ENCODE data around the gene OIT3.

The OIT3 gene
- total RNA-seq = 0 to 1.2 (median 0.04) reads per million in 17 experiments

DNA sequence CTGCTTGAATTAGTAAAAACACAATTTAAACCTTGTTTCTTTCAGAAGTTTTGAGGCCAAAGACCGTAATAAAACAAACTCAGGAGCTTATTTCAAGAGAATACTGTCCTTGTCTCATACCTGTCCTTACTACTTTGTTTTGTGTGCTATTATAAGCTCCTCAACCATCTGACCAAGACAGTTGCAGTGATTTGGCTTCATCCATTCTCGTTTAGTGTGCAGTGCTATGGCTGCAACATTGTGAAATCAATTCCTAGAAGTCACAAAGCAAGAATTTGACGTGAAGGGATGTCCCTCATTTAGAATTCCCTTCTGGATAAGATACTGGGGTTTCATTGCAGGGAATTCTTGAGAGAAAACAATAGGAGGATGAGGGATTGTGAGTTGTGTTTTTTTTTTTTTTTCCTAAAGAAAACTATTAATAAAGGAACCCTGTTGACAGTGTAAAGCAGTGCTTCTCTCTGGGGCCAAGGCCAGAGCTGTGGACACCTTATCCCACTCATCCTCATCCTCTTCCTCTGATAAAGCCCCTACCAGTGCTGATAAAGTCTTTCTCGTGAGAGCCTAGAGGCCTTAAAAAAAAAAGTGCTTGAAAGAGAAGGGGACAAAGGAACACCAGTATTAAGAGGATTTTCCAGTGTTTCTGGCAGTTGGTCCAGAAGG is at the start of gene OIT3:
TSS of gene OIT3 (plus strand) at position 604 of the 663 bp plus-strand sequence. CDS start 60 bp downstream, outside the sequence.
- no peak for DNase-seq

DNA sequence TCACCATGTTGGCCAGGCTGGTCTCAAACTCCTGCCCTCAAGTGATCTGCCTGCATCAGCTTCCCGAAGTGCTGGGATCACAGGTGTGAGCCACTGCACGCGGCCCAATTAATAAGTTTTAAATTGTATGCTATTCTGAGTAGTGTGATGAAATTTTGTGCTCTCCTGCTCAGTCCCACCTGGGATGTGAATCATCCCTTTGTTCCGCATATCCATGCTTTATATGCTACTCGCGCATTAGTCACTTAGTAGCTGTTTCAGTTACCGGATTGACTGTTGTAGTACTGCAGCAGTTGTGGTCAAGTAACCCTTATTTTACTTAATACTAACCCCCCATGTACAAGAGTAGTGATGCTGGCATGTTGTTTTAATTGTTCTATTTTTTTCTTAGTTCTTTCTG is 47.3 kb upstream of the OIT3 start:
- DNase-seq = no peak

DNA sequence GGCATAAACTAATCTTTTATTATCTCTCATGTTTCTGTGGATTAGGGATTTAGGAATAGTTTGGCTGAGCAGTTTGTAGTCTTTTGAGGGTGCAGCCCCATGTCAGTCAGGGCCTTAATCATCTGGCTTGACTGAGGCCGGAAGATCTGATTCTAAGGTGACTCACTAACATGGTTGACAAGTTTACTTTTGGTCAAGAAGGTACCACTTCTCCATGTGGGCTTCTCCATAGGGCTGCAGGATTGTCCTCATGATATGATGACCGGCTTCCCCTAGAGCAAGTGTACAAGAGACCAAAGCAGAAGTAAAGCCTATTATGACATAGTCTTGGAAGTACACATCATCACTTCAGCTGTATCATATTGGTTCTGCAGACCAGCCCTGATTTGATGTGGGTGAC is 45.9 kb upstream of the OIT3 start:
- DNase-seq = peak; percentile 78 to 96 (median 88)

DNA sequence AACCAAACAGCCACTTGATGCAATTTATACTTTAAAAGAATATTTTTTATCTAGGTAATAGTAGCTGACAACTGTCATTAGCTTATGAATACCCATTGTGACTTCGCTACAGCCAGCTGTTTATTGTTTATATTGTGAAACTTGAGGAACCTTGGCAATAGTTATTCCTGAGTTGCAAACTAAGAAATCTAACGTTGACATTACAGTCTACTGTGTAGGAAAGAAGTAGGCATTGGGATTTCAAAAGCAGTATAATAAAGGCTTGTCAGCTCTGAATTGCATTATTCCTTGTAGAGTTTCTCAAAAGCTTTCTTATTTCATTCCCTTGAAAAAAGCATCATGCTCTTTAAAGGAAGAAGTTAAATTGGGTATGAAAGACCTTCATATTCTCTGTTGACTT is 42.7 kb upstream of the OIT3 start:
- peak; percentile 33 to 86 (median 58) for DNase-seq

DNA sequence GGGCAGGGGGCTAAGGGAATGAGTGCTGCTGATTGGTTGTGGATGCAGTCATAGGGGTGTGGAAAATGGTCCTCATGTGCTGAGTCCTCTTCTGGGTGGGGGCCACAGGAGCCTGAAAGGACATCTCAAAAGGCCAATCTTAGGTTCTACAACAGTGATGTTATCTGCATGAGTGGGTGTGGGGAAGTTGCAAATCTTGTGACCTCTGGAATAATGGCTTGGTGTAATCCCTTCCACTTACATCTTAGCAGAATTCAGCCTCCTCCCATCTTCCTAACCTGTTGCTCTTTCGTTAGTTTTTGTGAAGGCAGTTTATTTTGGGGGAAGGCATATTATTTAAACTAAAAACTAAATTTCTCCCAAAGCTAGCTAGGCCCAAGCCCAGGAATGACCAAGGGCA is 42.0 kb upstream of the OIT3 start:
- DNase-seq = peak; percentile 60 to 82 (median 72)

DNA sequence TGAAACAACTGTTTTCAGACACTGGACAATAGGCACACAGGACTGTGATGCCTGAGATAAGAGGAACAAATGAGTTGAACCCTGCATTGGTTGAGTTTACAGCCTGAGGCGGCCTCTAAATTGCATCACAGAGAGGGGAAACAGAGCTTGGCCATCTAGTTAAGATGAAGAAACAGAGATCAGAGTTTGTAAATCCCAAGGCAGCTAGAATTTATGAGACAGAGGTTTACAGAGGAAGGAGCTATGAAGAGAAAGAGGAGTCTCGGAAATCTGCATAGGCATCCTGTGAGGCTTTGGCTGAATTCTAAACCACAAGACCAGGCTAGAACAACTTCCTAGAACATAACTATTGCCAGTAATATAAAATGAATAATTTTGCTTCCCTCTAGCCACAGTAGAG is 41.0 kb upstream of the OIT3 start:
- DNase-seq = peak; percentile 19 to 70 (median 64)

DNA sequence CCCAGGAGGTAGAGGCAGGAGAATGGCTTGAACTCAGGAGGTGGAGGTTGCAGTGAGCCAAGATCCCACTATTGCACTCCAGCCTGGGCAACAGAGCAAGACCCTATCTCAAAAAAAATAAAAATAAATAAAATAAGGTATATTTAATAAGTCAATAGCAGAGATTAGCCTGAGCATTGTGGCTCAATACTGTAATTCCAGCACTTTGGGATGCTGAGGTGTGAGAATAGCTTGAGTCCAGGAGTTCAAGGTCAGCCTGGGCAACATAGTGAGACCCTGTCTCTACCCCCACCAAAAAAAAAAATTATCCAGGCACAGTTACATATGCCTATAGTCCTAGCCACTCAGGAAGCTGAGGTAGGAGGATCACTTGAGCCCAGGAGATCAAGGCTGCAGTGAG is 38.4 kb upstream of the OIT3 start:
- no peak for DNase-seq

DNA sequence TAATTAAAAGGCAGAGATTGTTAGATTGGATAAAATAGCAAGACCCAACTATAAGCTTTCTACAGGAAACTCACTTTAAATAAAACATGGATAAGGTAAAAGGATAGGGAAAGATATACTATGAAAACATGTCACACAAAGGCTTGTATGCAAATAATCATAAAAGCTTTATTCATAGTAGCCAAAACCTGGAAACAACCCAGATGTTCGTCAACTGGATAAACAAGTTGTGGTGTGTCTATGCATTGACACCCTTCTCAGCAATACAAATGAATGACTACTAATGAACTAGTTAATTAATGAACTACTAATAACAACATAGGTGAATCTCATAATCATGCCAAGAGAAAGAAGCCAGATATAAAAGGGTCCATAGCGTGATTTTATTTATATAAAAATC is 37.7 kb upstream of the OIT3 start:
- DNase-seq = no peak

DNA sequence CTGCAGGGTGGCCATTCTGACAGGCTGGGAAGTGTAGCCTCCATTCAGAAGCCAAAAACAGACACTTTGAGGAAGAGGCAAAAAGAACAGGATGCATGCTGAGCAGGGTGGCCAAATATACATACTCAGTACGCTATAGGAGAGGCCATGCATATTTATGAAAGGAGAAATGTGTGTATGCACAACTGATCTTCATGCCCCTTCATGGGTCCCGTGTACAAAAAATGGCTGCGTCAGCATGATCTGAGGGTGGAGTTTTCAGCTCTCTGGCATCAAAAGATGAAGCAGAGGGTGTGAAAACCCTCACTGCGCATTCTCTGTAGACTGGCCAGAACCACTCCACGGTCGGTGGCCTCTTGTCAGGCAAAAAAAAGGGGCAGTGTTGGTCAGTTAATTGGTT is 35.5 kb upstream of the OIT3 start:
- DNase-seq = no peak

DNA sequence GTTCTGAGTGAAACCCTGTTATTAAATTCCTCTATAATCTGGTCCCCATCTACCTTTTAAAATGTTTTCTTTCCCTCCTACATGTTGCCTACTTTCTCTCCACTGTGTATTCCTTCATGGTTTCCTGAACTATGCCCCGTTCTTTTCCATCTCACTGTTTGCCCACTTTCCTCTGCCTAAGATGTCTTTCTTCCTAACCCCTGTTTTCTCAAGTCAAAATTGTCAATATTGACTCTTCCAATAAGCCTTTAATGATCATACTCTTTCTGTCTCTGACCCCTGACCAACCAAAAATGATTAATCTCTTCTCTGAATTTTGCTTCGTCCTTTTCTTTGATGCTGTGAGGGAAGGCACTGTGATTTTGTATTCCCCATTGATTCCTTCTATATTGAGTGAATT is 30.6 kb upstream of the OIT3 start:
- no peak for DNase-seq

DNA sequence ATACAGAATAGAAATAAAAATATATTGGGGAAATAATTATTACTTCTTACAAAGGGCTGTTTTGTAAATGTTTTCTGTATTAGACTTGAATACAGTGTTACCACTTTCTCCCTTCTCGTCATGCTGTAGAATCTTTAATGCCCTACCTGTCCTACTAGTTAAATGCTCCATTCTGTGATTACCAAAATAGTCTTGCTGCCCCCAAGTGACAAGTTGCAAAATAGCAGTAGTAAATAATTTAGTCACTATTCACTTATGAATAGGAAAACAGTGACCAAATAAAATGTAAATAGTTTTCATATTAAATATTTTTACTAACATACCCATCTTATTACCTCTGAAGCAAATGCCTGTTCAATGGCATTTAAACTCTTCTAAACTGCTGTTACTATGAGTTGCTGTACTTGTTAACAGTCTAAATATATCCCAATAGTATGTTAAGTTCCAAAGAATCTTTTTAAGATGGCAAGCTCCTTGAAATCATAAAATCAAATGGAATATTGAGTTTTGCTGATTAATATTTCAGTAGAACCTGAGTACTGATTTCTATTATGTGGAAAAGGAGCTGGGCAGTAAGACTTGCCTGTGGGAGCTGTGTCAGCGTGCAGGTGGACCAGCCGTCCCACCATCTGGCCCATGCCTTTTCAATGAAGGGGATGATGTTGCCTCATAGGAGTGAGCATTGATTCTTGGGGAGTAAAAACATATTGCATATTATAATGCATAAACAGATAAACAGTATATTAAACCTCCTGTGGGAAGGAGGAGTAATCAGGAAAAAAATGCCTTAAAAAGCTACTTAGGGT is 18.1 kb upstream of the OIT3 start:
- DNase-seq = peak; percentile 8 to 49 (median 22)

DNA sequence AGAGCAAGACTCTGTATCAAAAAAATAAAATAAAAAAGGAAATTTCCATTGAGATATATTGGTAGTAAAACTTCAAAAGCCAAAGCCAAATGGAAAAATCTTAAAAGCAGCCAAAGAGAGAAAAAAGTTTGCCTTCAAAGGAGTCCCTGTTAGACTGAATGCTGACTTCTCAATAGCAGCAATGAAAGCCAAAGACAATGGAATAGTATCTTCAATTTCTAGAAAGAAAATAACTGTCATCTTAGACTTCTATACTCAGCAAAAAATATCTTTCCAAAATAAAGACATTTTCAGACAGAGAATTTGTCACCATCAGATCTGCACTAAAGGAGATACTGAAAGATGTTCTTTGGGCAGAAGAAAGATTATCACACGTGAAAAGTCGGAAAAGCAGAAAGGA is 14.3 kb upstream of the OIT3 start:
- no peak for DNase-seq

DNA sequence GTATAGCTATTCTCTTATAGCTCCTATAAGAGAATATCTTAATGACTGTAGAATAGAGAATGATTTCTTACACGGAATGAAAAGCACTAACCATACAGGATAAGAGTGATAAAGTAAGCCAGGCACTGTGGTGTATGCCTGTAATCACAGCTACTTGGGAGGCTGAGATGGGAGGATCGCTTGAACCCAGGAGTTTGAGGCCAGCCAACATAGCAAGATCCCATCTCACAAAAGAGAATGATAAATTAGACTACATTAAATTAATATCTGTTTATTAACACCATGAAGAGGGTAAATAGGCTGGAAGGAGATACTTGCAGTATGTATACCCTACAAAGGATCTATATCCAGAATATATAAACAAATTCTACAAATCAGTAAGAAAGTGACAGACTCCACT is 12.2 kb upstream of the OIT3 start:
- DNase-seq = no peak

DNA sequence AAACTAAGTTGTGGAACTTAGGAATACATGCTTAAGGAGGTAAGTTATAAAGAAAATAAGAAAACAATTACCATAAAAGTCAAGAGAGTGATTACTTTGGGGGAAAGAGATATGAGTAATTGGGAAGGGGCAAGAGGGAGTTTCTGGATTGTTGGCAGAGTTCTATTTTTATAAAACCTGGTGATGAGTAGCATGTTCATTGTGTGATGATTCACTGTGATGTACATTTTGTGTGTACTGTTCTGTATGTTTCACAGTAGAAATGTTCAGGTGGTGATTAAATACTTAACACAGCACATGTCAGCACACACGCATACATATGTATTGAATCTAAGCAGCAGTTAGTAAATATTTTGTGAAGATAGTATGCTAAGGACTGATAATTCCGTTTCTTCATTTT is 9.7 kb upstream of the OIT3 start:
- DNase-seq = no peak

DNA sequence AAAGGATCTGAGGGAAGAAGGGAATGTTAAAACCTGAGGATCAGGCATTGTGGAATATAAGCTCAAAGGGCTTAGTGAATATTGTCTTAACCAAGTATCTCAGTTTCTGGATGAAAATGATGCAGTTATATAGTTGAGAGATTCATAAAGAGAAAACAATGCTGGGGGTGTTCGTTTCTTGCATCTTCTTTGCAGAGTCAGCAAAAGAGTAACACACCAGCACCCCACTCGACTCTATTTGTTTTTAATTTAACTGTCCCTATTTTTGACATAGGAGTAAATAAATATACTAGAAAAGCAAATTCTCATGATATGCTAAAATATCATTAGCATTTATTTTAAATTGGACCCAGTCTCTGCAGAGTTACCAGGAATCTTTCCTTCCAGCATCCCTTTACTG is 7.6 kb upstream of the OIT3 start:
- no peak for DNase-seq

DNA sequence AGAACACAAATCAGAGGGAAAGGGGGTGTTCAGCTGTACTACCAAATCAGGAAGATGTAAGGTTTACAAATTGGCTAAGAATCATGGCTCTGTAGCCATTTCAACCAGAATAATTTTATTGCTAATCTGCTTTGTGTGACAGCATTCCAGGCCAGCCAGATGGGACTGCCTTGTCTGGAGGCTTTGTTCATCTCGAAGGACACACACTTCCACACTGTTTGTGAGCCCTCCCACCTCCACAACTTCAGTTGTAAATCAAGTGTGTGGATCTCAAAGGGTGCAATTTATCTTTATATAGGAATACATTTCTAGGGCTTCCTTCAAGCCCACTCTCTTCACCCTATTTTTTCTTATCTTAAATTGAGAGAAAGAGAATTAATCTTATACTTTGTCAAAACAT is 6.9 kb upstream of the OIT3 start:
- DNase-seq = no peak

DNA sequence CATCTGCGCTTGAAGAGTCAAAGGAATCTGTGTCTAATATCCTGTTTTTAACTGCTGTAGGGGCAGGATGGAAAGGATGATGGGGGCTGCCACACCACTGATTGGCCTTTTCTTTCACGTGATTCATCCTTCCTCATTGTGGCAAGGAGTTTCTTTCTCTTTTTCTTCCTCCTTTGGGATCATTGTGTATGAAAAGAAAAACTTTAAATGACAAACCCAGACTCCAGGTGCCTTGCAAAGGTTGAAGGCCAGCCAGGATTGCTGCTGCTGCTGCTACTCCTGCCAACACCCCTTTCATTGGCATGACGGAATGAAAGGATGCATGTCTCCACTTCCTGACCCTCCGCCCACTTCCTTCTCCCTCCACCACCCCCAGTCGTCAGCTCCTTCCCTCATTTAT is 6.5 kb upstream of the OIT3 start:
- DNase-seq = peak; percentile 28 to 59 (median 50)

DNA sequence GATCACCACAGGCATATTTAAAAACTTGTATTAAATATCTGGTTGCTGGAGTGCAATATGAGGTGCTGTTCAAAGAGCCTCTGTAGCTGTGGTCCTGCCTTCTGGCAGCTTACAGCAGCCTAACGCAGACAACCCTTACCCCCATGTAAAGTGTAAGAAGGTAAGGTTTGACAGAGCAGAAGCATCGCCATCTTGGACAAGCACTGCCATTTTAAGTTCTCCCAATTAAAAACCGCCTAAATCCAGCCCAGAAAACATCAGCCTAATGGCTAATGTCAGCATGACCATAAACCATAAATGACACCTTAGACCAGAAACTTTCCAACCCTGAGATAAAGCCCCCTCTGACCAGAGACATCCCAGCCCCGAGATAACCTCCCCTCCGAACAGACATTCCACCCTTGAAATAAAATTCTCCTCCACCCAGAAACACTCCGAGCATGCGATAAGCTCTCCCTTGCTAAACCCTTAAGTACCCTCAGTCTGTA is 5.3 kb upstream of the OIT3 start:
- DNase-seq = no peak

DNA sequence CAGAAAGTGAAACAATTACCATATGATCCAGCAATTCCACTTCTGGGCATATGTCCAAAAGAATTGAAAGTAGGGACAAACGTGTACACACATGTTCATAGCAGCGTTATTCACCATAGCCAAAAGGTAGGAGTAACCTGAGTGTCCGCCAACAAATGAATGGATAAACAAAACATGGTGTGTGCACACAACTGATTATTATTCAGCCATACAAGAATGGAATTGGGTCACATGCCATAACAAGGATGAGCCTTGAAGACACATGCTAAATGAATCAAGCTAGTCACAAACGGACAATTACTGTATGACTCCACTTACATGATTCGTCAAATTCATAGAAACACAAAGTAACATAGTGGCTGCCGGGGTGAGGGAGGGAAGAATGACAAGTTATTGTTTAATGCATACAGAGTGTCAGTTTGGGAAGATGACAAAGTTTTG is 4.1 kb upstream of the OIT3 start:
- no peak for DNase-seq

DNA sequence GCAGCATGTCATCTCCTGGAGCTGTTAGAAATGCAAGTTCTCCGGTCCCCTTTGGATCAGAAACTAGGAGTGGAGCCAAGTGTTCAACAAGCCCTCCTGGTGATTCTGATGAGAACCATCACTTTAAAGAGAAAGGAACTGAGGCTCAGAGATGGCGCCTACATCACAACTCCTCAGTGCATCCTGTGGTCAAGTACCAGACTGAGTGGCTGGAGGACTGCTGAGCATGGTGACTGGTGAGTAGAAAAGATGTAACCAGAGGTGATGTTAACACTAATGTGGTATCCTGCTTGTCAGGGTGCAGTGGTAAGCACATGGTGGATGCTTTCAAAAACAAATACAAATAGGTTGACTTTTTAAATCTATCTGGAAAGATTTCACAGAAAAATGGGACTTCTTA is 3.5 kb upstream of the OIT3 start:
- no peak for DNase-seq

DNA sequence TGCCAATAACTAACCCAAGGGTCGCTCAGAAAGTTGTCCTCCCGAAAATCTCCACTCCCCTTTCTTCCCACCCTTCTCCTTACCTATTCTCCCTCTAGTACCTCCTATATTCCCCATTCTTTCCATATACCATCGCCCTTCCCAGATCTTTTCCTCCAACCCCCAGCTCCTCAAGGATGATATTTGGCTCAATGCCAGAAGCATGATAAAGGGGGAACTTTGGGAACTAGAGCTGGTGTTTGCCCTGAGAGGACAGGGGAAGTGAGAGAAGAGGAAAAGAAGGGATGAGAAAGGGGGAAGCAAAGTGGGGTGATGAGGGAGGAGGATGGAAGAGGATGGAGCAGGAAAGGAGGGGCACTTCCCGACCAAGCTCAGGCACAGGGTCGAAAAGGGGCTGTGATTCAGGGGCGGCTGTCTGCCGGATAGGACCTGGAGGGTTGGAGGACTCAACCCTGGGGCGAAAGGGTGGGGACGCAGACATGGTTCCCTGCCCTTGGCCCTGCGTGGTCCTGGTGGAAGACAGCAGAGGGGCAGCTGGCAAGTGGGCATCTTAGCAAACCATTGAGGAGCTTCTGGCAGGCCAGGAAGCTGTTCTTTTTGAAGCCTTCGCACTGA is 1.8 kb downstream of the OIT3 start:
- DNase-seq = peak in 1 of 4 experiments; percentile 5

DNA sequence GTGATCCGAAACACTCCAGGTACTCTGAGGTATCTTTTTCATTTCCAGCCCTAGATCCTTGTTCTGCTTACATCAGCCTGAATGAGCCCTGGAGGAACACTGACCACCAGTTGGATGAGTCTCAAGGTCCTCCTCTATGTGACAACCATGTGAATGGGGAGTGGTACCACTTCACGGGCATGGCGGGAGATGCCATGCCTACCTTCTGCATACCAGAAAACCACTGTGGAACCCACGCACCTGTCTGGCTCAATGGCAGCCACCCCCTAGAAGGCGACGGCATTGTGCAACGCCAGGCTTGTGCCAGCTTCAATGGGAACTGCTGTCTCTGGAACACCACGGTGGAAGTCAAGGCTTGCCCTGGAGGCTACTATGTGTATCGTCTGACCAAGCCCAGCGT is 5.1 kb downstream of the OIT3 start:
- no peak for DNase-seq

DNA sequence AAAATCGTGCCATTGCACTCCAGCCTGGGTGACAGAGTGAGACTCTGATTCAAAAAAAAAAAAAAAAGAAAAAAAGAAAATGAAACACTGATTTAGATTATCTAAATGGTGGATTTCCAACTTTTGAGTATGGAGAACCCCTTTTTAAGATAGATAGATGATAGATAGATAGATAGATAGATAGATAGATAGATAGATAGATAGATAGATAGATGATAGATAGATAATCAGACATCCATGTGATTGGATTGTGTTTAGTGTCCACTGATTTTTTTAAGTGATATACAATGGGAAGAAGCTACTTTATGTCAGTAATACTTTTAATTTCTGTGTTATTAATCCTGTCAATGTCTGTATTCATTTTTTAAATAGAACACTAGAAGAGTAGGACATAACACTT is 6.0 kb downstream of the OIT3 start:
- DNase-seq = no peak
